ENCODE results near the gene SRF. TPM values are rescaled to one million over a fixed set of nuclear protein-coding genes. Genes with fewer than 3 reads are reported as not detected.
"Not testable (repeated sequence)": the region's sequence is repeated elsewhere in the genome, so short reads cannot be mapped to it uniquely, and the experiment has no call there.

SRF gene
- total RNA-seq, 1 experiment from 2014 or later = 35.0 TPM

- intact Hi-C loops (cut with micrococcal nuclease) = loop anchor here (1.0 kb wide), 1 partner anchor 59 kb away; no protein-coding TSS in a partner anchor
- Histone ChIP-seq H4K20me1 (ENCODE audit: low read length) (no peaks in the 10 kb centered on the region), H3K9ac (ENCODE audit: low read length) (no peak overlapping the region), H3K4me1 (ENCODE audit: insufficient read depth, low read length) (peaks cover 7% of the 10 kb centered on the region; the same call in 1 of the 2 replicates), H3K27me3 (ENCODE audit: low read length) (no peaks in the 10 kb centered on the region), H3K4me2 (ENCODE audit: low read length) (no peak overlapping the region), H3K27ac (ENCODE audit: low read length) (no peak overlapping the region), H3K36me3 (ENCODE audit: low read depth, low read length) (0 out of 2 replicates have a peak, but pooled peaks cover 2% of the 10 kb centered on the region), H3K79me2 (ENCODE audit: low read length) (no peaks in the 10 kb centered on the region), H3K9me3 (ENCODE audit: low read length) (no peaks in the 10 kb centered on the region), H3K4me3 (ENCODE audit: low read length) (no peak overlapping the region), H3F3A (ENCODE audit: low read length, unreplicated experiment) (no peaks in the 10 kb centered on the region), H2AFZ (ENCODE audit: low read length) (no peak overlapping the region), H3K9me2 (replicated peaks; ENCODE audit: low read length) (no peaks in the 10 kb centered on the region)
- 0 out of 2 replicates have a peak, but pooled peaks have one; percentile 32 for ATAC-seq
- TF ChIP-seq EZH2 (IDR thresholded peaks at IDR 0.05; ENCODE audit: low read length, unreplicated experiment) (no peak), EZH2phosphoT487 (IDR thresholded peaks at IDR 0.05; ENCODE audit: borderline replicate concordance, low read length) (no peak), CTCF (conservative IDR thresholded peaks at IDR 0.05; ENCODE audit: low read depth, low read length) (no peak)
- no TSS peak for BruUV-seq (replicated peaks)
- ChIA-PET CTCF (no interaction called here), POLR2A (ENCODE audit: unreplicated experiment) (no interaction called here)
- DNase-seq = no peak
Measured at GRCh38 chr6:43128926-43129325, 42.1 kb upstream of the SRF start.

- Histone ChIP-seq H3K9me2 (replicated peaks; ENCODE audit: low read length) (no peaks in the 10 kb centered on the region), H3K79me2 (ENCODE audit: low read length) (no peaks in the 10 kb centered on the region), H3K27ac (ENCODE audit: low read length) (no peak overlapping the region), H2AFZ (ENCODE audit: low read length) (no peak overlapping the region), H3K4me3 (ENCODE audit: low read length) (no peak overlapping the region), H3K36me3 (ENCODE audit: low read depth, low read length) (0 out of 2 replicates have a peak, but pooled peaks cover 2% of the 10 kb centered on the region), H3K9me3 (ENCODE audit: low read length) (no peaks in the 10 kb centered on the region), H3K9ac (ENCODE audit: low read length) (no peak overlapping the region), H3K4me1 (ENCODE audit: insufficient read depth, low read length) (peaks cover 7% of the 10 kb centered on the region; the same call in 1 of the 2 replicates), H3F3A (ENCODE audit: low read length, unreplicated experiment) (no peaks in the 10 kb centered on the region), H3K4me2 (ENCODE audit: low read length) (no peak overlapping the region), H3K27me3 (ENCODE audit: low read length) (no peaks in the 10 kb centered on the region), H4K20me1 (ENCODE audit: low read length) (no peaks in the 10 kb centered on the region)
- ChIA-PET CTCF (no interaction called here), POLR2A (ENCODE audit: unreplicated experiment) (no interaction called here)
- intact Hi-C loops (cut with micrococcal nuclease) = loop anchor here (1.0 kb wide), 1 partner anchor 59 kb away; no protein-coding TSS in a partner anchor
- DNase-seq (peak; percentile 55), ATAC-seq (peak; percentile 94)
- TF ChIP-seq CTCF (conservative IDR thresholded peaks at IDR 0.05; ENCODE audit: low read depth, low read length) (peak; percentile 75), EZH2 (IDR thresholded peaks at IDR 0.05; ENCODE audit: low read length, unreplicated experiment) (no peak)
- BruUV-seq (replicated peaks) = no TSS peak
Measured at GRCh38 chr6:43129434-43130194, 41.5 kb upstream of the SRF start.

GRCh38 chr6:43130429-43130828 is 40.6 kb upstream of the SRF start:
- DNase-seq (no peak), ATAC-seq (no peak)
- Histone ChIP-seq H3K4me3 (ENCODE audit: low read length) (no peak overlapping the region), H3K9me2 (replicated peaks; ENCODE audit: low read length) (no peaks in the 10 kb centered on the region), H3K79me2 (ENCODE audit: low read length) (no peaks in the 10 kb centered on the region), H4K20me1 (ENCODE audit: low read length) (no peaks in the 10 kb centered on the region), H3K36me3 (ENCODE audit: low read depth, low read length) (0 out of 2 replicates have a peak, but pooled peaks cover 2% of the 10 kb centered on the region), H3K9ac (ENCODE audit: low read length) (no peak overlapping the region), H2AFZ (ENCODE audit: low read length) (no peak overlapping the region), H3K27me3 (ENCODE audit: low read length) (no peaks in the 10 kb centered on the region), H3K9me3 (ENCODE audit: low read length) (no peaks in the 10 kb centered on the region), H3K27ac (ENCODE audit: low read length) (no peak overlapping the region), H3K4me1 (ENCODE audit: insufficient read depth, low read length) (peaks cover 7% of the 10 kb centered on the region; the same call in 1 of the 2 replicates), H3K4me2 (ENCODE audit: low read length) (no peak overlapping the region), H3F3A (ENCODE audit: low read length, unreplicated experiment) (no peaks in the 10 kb centered on the region)
- CTCF ChIA-PET = no interaction called here
- BruUV-seq (replicated peaks) = no TSS peak
- TF ChIP-seq EZH2 (IDR thresholded peaks at IDR 0.05; ENCODE audit: low read length, unreplicated experiment) = no peak
- TF ChIP-seq CTCF (conservative IDR thresholded peaks at IDR 0.05; ENCODE audit: low read depth, low read length) = no peak
- no peak for TF ChIP-seq EZH2phosphoT487 (IDR thresholded peaks at IDR 0.05; ENCODE audit: borderline replicate concordance, low read length)
- POLR2A ChIA-PET (ENCODE audit: unreplicated experiment) = no interaction called here
- intact Hi-C loops (cut with micrococcal nuclease) = no loop called here

- H3K4me3 ChIP-seq (ENCODE audit: low read length); H3K27ac ChIP-seq (ENCODE audit: low read length); H3K79me2 ChIP-seq (ENCODE audit: low read length); ATAC-seq; H3K9me2 ChIP-seq (replicated peaks; ENCODE audit: low read length); H3K9ac ChIP-seq (ENCODE audit: low read length); H3K4me1 ChIP-seq (ENCODE audit: insufficient read depth, low read length); H2AFZ ChIP-seq (ENCODE audit: low read length); H4K20me1 ChIP-seq (ENCODE audit: low read length); H3K9me3 ChIP-seq (ENCODE audit: low read length); CTCF ChIA-PET; POLR2A ChIA-PET (ENCODE audit: unreplicated experiment); H3K27me3 ChIP-seq (ENCODE audit: low read length); intact Hi-C loops (cut with micrococcal nuclease); BruUV-seq (replicated peaks); H3K36me3 ChIP-seq (ENCODE audit: low read depth, low read length); H3F3A ChIP-seq (ENCODE audit: low read length, unreplicated experiment); DNase-seq; H3K4me2 ChIP-seq (ENCODE audit: low read length): not testable (repeated sequence)
Measured at GRCh38 chr6:43131379-43131778, 39.7 kb upstream of the SRF start.

Data from PC-3 (cell line).